ENCODE measurements around the gene CEACAM16.

DNA sequence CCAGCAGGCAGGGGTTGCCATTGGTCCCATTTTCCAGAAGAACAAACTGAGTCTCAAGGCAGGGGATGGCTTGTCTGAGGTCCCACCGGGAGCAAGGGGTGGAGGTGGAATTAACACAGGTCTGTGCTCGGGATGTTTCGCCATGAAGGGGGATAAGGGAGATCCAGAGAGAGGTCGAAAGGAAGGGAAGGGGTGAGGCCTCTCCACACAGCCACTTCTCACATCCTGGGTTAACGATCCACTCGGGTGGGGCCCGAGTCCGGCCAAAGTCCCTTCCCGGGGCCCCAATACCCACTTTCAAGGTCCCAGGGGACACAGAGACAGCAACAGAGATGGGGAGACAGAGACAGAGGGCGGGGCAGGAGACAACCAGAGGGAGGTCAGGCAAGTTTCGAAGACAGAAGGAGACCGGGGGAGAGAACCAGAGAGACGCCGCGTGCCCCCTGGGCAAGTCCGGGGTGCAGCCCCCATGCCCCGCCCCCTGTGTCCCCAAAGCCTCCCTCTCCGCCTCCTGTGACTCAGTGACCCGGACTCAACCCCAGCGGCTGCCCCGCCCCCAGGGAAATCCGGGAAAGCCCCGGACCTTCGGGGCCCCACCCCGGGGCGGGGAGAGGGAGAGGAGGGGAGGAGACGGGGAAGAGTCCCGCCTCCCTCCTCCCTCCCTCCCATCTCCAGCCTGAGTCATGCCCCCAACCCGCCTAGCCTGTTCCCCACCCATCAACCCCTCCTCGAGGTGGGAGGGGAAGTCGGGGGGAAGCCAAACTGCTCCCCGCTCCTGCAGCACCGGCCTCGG, 48.2 kb downstream of the CEACAM16 start:
- no peak for TF ChIP-seq POLR2AphosphoS5 (IDR thresholded peaks at IDR 0.05; ENCODE audit: low read depth, low read length)
- no peak for TF ChIP-seq POLR2A (IDR thresholded peaks at IDR 0.05; ENCODE audit: low read depth, low read length)
- no peak for TF ChIP-seq TAF1 (IDR thresholded peaks at IDR 0.05; ENCODE audit: low read depth, low read length)
